SK-N-SH (cell line): ENCODE results near the gene ZDHHC6. TPM values are rescaled to one million over a fixed set of nuclear protein-coding genes. Genes with fewer than 3 reads are reported as not detected.

ENCODE experiments used
- CTCF ChIA-PET: fragments of 300-600, 350-600 bp; formaldehyde crosslinking; extraction: SDS; loops from one replicate; lab custom pipeline; 2021; lab: Yijun Ruan, JAX
- POLR2A ChIA-PET: fragments of 350-600 bp; sonication (Branson Sonifier 250); formaldehyde crosslinking; extraction: SDS; loops from one replicate; lab custom pipeline; 2020; ENCODE audit warnings: antibody characterized with exemption, inconsistent platforms; lab: Yijun Ruan, JAX
- DNase-seq: peaks from one replicate; pipeline ENCODE4 v3.0.0; 2012
- H2AFZ ChIP-seq: fragments of 200-600 bp; sonication (generic); 2 replicates; pipeline ENCODE4 v1.8.1; 2016; ENCODE audit warnings: antibody characterized with exemption, mild to moderate bottlenecking, low read depth
- H3F3A ChIP-seq: fragments of 200-600 bp; sonication (generic); replicated peaks from 2 replicates; pipeline ENCODE3; 2016; ENCODE audit warnings: antibody characterized with exemption, mild to moderate bottlenecking; ENCODE audit not compliant: insufficient read depth
- H3K27ac ChIP-seq, 2 experiments: fragments of 200-500 bp in 1 of 2; fragments of 200-600 bp in 1 of 2; sonication (Bioruptor generic) in 1 of 2; sonication (generic), shearing (Covaris generic) in 1 of 2; 2 replicates each; pipeline versions ENCODE4 v1.5.1 to v1.6.1; 2014 to 2016; ENCODE audit warnings: low read depth in 2 of 2, inconsistent platforms in 1 of 2, low read length in 1 of 2, mild to moderate bottlenecking in 1 of 2, mixed read lengths in 1 of 2
- H3K27me3 ChIP-seq: fragments of 200-600 bp; sonication (generic), shearing (Covaris generic); 2 replicates; pipeline ENCODE4 v1.6.1; 2016; ENCODE audit warnings: mixed run types; ENCODE audit not compliant: insufficient read depth
- H3K36me3 ChIP-seq, 2 experiments: fragments of 200-500 bp in 1 of 2; fragments of 200-600 bp in 1 of 2; sonication (Bioruptor generic) in 1 of 2; sonication (generic) in 1 of 2; replicated peaks in 1 of 2; 2 replicates each; pipeline versions ENCODE3 to v1.5.1; 2014 to 2016; ENCODE audit warnings: low read length in 1 of 2, mild to moderate bottlenecking in 1 of 2; ENCODE audit not compliant: insufficient read depth in 2 of 2, control insufficient read depth in 1 of 2
- H3K4me1 ChIP-seq, 2 experiments: fragments of 200-500 bp in 1 of 2; fragments of 200-600 bp in 1 of 2; sonication (Bioruptor generic) in 1 of 2; sonication (generic), shearing (Covaris generic) in 1 of 2; 2 replicates each; pipeline versions ENCODE4 v1.5.1 to v1.6.1; 2014 to 2016; ENCODE audit warnings: low read depth in 1 of 2, low read length in 1 of 2, mixed run types in 1 of 2; ENCODE audit not compliant: insufficient read depth in 2 of 2, control insufficient read depth in 1 of 2
- H3K4me2 ChIP-seq: fragments of 200-600 bp; sonication (generic), shearing (Covaris generic); 2 replicates; pipeline ENCODE4 v1.6.1; 2017; ENCODE audit warnings: mixed run types
- H3K4me3 ChIP-seq, 2 experiments: fragments of 200-500 bp in 1 of 2; fragments of 200-600 bp in 1 of 2; sonication (Bioruptor generic) in 1 of 2; sonication (generic), shearing (Covaris generic) in 1 of 2; 2 replicates each; pipeline versions ENCODE4 v1.5.1 to v1.8.1; 2014 to 2016; ENCODE audit warnings: low read depth in 2 of 2, inconsistent platforms in 1 of 2, low read length in 1 of 2, mild to moderate bottlenecking in 1 of 2, mixed read lengths in 1 of 2, moderate library complexity in 1 of 2
- H3K79me2 ChIP-seq: fragments of 200-600 bp; sonication (generic); 2 replicates; pipeline ENCODE4 v1.8.1; 2017; ENCODE audit warnings: mild to moderate bottlenecking; ENCODE audit not compliant: insufficient read depth
- H3K9ac ChIP-seq: fragments of 200-600 bp; sonication (generic); 2 replicates; pipeline ENCODE4 v1.6.1; 2017; ENCODE audit warnings: mixed run types
- H3K9me2 ChIP-seq: fragments of 200-600 bp; sonication (generic); 2 replicates; pipeline ENCODE4 v1.6.1; 2017; ENCODE audit warnings: mixed run types
- H3K9me3 ChIP-seq: fragments of 200-600 bp; sonication (generic); 2 replicates; pipeline ENCODE4 v1.6.1; 2017; ENCODE audit warnings: mixed run types, mild to moderate bottlenecking, moderate library complexity
- H4K20me1 ChIP-seq: fragments of 200-600 bp; sonication (generic); 2 replicates; pipeline ENCODE4 v1.6.1; 2017; ENCODE audit warnings: mild to moderate bottlenecking, mixed run types; ENCODE audit not compliant: insufficient read depth
- CHD2 ChIP-seq: fragments of 150-350 bp; IDR thresholded peaks from 2 replicates; pipeline ENCODE4 v1.6.1; 2018; ENCODE audit warnings: low read length; ENCODE audit not compliant: partially characterized antibody
- ELF1 ChIP-seq: IDR thresholded peaks from 2 replicates; pipeline ENCODE4 v1.4.0; 2012
- EP300 ChIP-seq, 2 experiments: IDR thresholded peaks; 2 replicates each; pipeline versions ENCODE4 v1.4.0 to v1.6.1; 2012; ENCODE audit warnings: borderline replicate concordance in 1 of 2, low read depth in 1 of 2, low read length in 1 of 2
- EZH2phosphoT487 ChIP-seq: fragments of 200-600 bp; sonication (generic); IDR thresholded peaks from 2 replicates; pipeline ENCODE4 v1.6.1; 2017; ENCODE audit warnings: low read depth, mixed run types, mild to moderate bottlenecking, antibody characterized with exemption, moderate library complexity, borderline replicate concordance
- FOXM1 ChIP-seq: IDR thresholded peaks from 2 replicates; pipeline ENCODE4 v1.4.0; 2012; ENCODE audit warnings: low read depth, mild to moderate bottlenecking
- MXI1 ChIP-seq: IDR thresholded peaks from 2 replicates; pipeline ENCODE4 v1.6.1; 2012; ENCODE audit warnings: mild to moderate bottlenecking, low read depth, low read length, improper control_type of control experiment
- NFIC ChIP-seq: IDR thresholded peaks from 2 replicates; pipeline ENCODE4 v1.4.0; 2012; ENCODE audit warnings: borderline replicate concordance
- NRF1 ChIP-seq: IDR thresholded peaks from 2 replicates; pipeline ENCODE4 v1.6.1; 2012; ENCODE audit warnings: low read depth, mild to moderate bottlenecking, low read length
- POLR2AphosphoS5 ChIP-seq: IDR thresholded peaks from 2 replicates; pipeline ENCODE4 v1.6.1; 2012; ENCODE audit warnings: low read depth, low read length
- RAD21 ChIP-seq: IDR thresholded peaks from 2 replicates; pipeline ENCODE4 v1.6.1; 2012; ENCODE audit warnings: mild to moderate bottlenecking, low read length
- RCOR1 ChIP-seq: fragments of 150-350 bp; IDR thresholded peaks from 2 replicates; pipeline ENCODE4 v1.6.1; 2017; ENCODE audit warnings: antibody characterized with exemption, low read length
- RXRA ChIP-seq: IDR thresholded peaks from 2 replicates; pipeline ENCODE4 v1.4.0; 2012; ENCODE audit warnings: low read depth, mild to moderate bottlenecking, borderline replicate concordance
- SMC3 ChIP-seq: IDR thresholded peaks from 2 replicates; pipeline ENCODE4 v1.6.1; 2012; ENCODE audit warnings: low read depth, low read length, improper control_type of control experiment
- TCF12 ChIP-seq: IDR thresholded peaks from 2 replicates; pipeline ENCODE4 v1.4.0; 2012
- TEAD4 ChIP-seq: IDR thresholded peaks from 2 replicates; pipeline ENCODE4 v1.4.0; 2012; ENCODE audit warnings: mild to moderate bottlenecking, borderline replicate concordance; ENCODE audit not compliant: insufficient read depth
- WGBS: methylation state at CpG from one replicate; pipeline ENCODE4 v1.1.6; 2017; ENCODE audit warnings: low lambda C conversion rate; 5-methylcytosine and 5-hydroxymethylcytosine counted together
- polyA plus RNA-seq, 3 experiments: library from polyadenylated mRNA; depleted of rRNA; stranded (reverse); fragments of >200 nt; gene quantifications; 2 replicates each; pipeline ENCODE4 v1.2.3, GENCODE V29; 2012
- TF ChIP-seq, protein P1 (sequence below): fragments of 200-600 bp; sonication (generic); IDR thresholded peaks from 2 replicates; pipeline ENCODE4 v1.6.1; 2017; ENCODE audit warnings: antibody characterized with exemption, mild to moderate bottlenecking, moderate library complexity
- TF ChIP-seq, protein P2 (sequence below): IDR thresholded peaks from 2 replicates; pipeline ENCODE4 v1.4.0; 2012; ENCODE audit warnings: low read depth, borderline replicate concordance
- TF ChIP-seq, protein P3 (sequence below): IDR thresholded peaks from 2 replicates; pipeline ENCODE4; 2012
- TF ChIP-seq, protein P4 (sequence below): IDR thresholded peaks from 2 replicates; pipeline ENCODE4 v1.6.1; 2012; ENCODE audit warnings: mild to moderate bottlenecking, low read depth, low read length, moderate library complexity
- TF ChIP-seq, protein P5 (sequence below): fragments of 150-350 bp; IDR thresholded peaks from 2 replicates; pipeline ENCODE4 v1.6.1; 2017; ENCODE audit warnings: antibody characterized with exemption, low read length, low read depth, borderline replicate concordance

The ZDHHC6 gene
- polyA plus RNA-seq, 1 of the 3 experiments (the other 2 are of a cell fraction), result 12.5 TPM

DNA sequence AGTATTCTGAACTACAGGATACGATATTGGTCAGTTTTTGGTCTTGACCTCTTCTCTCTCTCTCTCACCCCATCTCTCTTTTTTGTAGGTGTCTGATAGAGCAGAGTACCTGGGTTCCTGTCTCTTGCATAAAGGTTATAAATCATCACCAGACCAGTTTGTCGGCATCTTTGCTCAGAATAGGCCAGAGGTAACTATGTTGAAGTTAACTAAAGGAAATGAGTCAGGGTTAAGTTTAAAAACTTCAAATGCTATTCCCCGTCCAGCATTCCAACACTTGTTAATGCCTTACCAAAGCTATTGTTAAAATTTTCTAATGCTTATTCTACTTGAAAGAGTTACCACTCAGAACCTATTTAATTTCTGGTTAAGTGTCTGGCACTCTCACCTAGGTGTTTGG lies 42.1 kb downstream of the ZDHHC6 start:
- Histone ChIP-seq H2AFZ (no peak overlapping the region), H3K36me3 (no peaks in the 10 kb centered on the region), H3K27me3 (peaks cover 4% of the 10 kb centered on the region; the same call in 1 of the 2 replicates), H3K27ac (no peak overlapping the region), H3K79me2 (no peaks in the 10 kb centered on the region), H3K9me2 (no peaks in the 10 kb centered on the region), H4K20me1 (no peaks in the 10 kb centered on the region), H3K4me2 (no peak overlapping the region), H3K9ac (no peak overlapping the region), H3F3A (no peaks in the 10 kb centered on the region), H3K4me1 (no peaks in the 10 kb centered on the region), H3K9me3 (no peaks in the 10 kb centered on the region), H3K4me3 (no peak overlapping the region)
- ChIA-PET CTCF (interaction anchor here (1.0 kb wide), 1 partner anchor 10 kb away, joined by 5 read pairs; no protein-coding TSS in a partner anchor), POLR2A (no interaction called here)
- WGBS, result 17% methylated on average over 3 of the region's 3 CpGs
- DNase-seq, result no peak
- TF ChIP-seq CHD2, result no peak

DNA sequence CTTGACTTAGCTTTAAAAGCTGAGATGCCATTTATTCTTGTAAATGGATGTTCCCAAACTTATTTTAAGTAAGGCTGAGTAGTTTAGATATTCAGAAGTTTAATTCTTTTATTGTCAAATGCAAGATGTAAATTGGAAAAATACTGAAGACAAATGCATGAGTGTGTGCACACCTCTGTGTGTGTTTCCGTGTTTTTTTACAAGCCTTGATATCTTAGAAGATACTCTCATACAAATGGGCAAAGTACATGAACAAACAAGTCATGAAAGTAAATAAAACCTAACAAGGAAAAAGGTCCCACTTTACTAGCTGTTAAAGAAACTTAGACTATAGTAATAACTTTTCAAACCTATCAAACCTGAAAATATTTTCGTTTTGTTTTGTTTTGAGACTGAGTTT lies 43.8 kb downstream of the ZDHHC6 start:
- H3K36me3 ChIP-seq, result no peaks in the 10 kb centered on the region
- ChIA-PET POLR2A (no interaction called here), CTCF (no interaction called here)
- H3K4me3 ChIP-seq, result no peak overlapping the region
- WGBS, result 3% methylated on average over 2 of the region's 2 CpGs
- TF ChIP-seq, protein P1, sequence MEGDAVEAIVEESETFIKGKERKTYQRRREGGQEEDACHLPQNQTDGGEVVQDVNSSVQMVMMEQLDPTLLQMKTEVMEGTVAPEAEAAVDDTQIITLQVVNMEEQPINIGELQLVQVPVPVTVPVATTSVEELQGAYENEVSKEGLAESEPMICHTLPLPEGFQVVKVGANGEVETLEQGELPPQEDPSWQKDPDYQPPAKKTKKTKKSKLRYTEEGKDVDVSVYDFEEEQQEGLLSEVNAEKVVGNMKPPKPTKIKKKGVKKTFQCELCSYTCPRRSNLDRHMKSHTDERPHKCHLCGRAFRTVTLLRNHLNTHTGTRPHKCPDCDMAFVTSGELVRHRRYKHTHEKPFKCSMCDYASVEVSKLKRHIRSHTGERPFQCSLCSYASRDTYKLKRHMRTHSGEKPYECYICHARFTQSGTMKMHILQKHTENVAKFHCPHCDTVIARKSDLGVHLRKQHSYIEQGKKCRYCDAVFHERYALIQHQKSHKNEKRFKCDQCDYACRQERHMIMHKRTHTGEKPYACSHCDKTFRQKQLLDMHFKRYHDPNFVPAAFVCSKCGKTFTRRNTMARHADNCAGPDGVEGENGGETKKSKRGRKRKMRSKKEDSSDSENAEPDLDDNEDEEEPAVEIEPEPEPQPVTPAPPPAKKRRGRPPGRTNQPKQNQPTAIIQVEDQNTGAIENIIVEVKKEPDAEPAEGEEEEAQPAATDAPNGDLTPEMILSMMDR, result no peak
- TF ChIP-seq EZH2phosphoT487 (no peak), RAD21 (no peak), EP300 (IDR thresholded peaks at IDR 0.05; ENCODE audit: borderline replicate concordance in 1 of 2, low read depth in 1 of 2, low read length in 1 of 2) (no peak), ELF1 (no peak), POLR2AphosphoS5 (no peak), CHD2 (no peak), SMC3 (no peak), MXI1 (no peak), FOXM1 (no peak), TEAD4 (no peak), NRF1 (no peak), RXRA (no peak), RCOR1 (no peak), NFIC (no peak), TCF12 (no peak)
- TF ChIP-seq, protein P2, sequence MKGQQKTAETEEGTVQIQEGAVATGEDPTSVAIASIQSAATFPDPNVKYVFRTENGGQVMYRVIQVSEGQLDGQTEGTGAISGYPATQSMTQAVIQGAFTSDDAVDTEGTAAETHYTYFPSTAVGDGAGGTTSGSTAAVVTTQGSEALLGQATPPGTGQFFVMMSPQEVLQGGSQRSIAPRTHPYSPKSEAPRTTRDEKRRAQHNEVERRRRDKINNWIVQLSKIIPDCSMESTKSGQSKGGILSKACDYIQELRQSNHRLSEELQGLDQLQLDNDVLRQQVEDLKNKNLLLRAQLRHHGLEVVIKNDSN, result no peak
- TF ChIP-seq, protein P3, sequence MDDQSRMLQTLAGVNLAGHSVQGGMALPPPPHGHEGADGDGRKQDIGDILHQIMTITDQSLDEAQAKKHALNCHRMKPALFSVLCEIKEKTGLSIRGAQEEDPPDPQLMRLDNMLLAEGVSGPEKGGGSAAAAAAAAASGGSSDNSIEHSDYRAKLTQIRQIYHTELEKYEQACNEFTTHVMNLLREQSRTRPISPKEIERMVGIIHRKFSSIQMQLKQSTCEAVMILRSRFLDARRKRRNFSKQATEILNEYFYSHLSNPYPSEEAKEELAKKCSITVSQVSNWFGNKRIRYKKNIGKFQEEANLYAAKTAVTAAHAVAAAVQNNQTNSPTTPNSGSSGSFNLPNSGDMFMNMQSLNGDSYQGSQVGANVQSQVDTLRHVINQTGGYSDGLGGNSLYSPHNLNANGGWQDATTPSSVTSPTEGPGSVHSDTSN, result no peak
- TF ChIP-seq, protein P4, sequence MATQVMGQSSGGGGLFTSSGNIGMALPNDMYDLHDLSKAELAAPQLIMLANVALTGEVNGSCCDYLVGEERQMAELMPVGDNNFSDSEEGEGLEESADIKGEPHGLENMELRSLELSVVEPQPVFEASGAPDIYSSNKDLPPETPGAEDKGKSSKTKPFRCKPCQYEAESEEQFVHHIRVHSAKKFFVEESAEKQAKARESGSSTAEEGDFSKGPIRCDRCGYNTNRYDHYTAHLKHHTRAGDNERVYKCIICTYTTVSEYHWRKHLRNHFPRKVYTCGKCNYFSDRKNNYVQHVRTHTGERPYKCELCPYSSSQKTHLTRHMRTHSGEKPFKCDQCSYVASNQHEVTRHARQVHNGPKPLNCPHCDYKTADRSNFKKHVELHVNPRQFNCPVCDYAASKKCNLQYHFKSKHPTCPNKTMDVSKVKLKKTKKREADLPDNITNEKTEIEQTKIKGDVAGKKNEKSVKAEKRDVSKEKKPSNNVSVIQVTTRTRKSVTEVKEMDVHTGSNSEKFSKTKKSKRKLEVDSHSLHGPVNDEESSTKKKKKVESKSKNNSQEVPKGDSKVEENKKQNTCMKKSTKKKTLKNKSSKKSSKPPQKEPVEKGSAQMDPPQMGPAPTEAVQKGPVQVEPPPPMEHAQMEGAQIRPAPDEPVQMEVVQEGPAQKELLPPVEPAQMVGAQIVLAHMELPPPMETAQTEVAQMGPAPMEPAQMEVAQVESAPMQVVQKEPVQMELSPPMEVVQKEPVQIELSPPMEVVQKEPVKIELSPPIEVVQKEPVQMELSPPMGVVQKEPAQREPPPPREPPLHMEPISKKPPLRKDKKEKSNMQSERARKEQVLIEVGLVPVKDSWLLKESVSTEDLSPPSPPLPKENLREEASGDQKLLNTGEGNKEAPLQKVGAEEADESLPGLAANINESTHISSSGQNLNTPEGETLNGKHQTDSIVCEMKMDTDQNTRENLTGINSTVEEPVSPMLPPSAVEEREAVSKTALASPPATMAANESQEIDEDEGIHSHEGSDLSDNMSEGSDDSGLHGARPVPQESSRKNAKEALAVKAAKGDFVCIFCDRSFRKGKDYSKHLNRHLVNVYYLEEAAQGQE, result no peak
- TF ChIP-seq, protein P5, sequence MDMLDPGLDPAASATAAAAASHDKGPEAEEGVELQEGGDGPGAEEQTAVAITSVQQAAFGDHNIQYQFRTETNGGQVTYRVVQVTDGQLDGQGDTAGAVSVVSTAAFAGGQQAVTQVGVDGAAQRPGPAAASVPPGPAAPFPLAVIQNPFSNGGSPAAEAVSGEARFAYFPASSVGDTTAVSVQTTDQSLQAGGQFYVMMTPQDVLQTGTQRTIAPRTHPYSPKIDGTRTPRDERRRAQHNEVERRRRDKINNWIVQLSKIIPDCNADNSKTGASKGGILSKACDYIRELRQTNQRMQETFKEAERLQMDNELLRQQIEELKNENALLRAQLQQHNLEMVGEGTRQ, result no peak
- no peaks in the 10 kb centered on the region for H3K4me1 ChIP-seq
- no peak overlapping the region for H2AFZ ChIP-seq
- H3F3A ChIP-seq, result no peaks in the 10 kb centered on the region
- no peaks in the 10 kb centered on the region for H4K20me1 ChIP-seq
- H3K9ac ChIP-seq, result no peak overlapping the region
- DNase-seq, result no peak
- H3K4me2 ChIP-seq, result no peak overlapping the region
- H3K79me2 ChIP-seq, result no peaks in the 10 kb centered on the region
- H3K27ac ChIP-seq, result no peak overlapping the region
- H3K9me2 ChIP-seq, result no peaks in the 10 kb centered on the region
- H3K27me3 ChIP-seq, result no peaks in the 10 kb centered on the region; the same call in 1 of the 2 replicates
- no peaks in the 10 kb centered on the region for H3K9me3 ChIP-seq
